GM12873 (cell line): ENCODE data around the gene SLC25A22.
A peak's percentile ranks its signal among the peaks of the same experiment; 100 is the strongest.

Experiments
- CTCF ChIP-seq: IDR thresholded peaks from 2 replicates; pipeline ENCODE4 v1.5.1; 2012; ENCODE audit warnings: low read depth, mild to moderate bottlenecking, moderate library complexity, low read length, control low read depth; ENCODE audit not compliant: insufficient read depth; ENCODE audit errors: missing control alignments

Gene SLC25A22

GRCh38 chr11:762421-763072, 35.5 kb downstream of the SLC25A22 start:
- TF ChIP-seq CTCF, result peak; percentile 40

GRCh38 chr11:761526-762108, 36.5 kb downstream of the SLC25A22 start:
- no peak for TF ChIP-seq CTCF

- TF ChIP-seq CTCF, result no peak
These were observed 37.8 kb downstream of the SLC25A22 start for GRCh38 chr11:760236-760635.

GRCh38 chr11:749731-750130, 48.4 kb downstream of the SLC25A22 start:
- no peak for TF ChIP-seq CTCF

- no peak for TF ChIP-seq CTCF
These were observed 50.1 kb downstream of the SLC25A22 start for GRCh38 chr11:748007-748359.

- peak; percentile 27 for TF ChIP-seq CTCF
These were observed 50.7 kb downstream of the SLC25A22 start, which contains the start of gene TALDO1 for GRCh38 chr11:747158-748006. TALDO1 (plus strand) TSS chr11:747464; CDS start chr11:747482, 18 bp downstream.
